SU-DHL-6 (cell line): ENCODE results near the gene ZNF467.

Source experiments
- CTCF ChIP-seq: fragments of 200-600 bp; sonication (generic); IDR thresholded peaks from one replicate; pipeline ENCODE4 v1.5.1; 2017; ENCODE audit warnings: antibody characterized with exemption, mild to moderate bottlenecking, low read length, moderate library complexity; ENCODE audit not compliant: insufficient read depth, poor library complexity, severe bottlenecking
- EZH2phosphoT487 ChIP-seq: fragments of 200-600 bp; sonication (generic), shearing (Covaris generic); conservative IDR thresholded peaks from 2 replicates; pipeline ENCODE4 v1.6.1; 2018; ENCODE audit warnings: mild to moderate bottlenecking, antibody characterized with exemption, low read length, moderate library complexity, mixed read lengths

DNA sequence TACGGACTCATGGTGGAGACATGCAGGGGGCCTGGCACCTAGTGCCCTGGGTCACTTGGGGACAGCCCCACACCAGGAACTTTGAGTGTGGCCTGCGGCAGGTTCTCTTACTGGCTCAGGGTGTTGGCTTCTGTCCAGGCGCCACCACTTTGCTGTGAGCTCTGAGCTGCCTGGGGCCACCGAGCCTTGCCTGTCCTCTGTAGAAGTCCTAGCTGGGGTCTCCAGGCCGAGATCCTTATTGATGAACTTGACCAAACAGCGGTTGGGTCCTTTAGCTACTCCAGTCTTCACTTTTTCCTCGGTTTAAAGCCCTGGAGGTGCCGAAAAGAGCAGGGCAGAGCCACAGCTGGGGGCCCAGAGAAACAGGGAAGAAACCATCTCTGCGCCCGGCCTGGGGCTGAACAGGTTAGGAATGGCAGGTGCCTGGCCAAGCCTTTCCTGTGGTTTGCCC is 41.3 kb downstream of the ZNF467 start:
- no peak for TF ChIP-seq CTCF
- no peak for TF ChIP-seq EZH2phosphoT487
